ENCODE measurements around the gene DUSP7. TPM values are rescaled to one million over a fixed set of nuclear protein-coding genes. Genes with fewer than 3 reads are reported as not detected.

The DUSP7 gene
- total RNA-seq, 1 donor from 2014 or later, result 9.5 TPM

GRCh38 chr3:52072020-52072419 lies 15.6 kb upstream of the DUSP7 start:
- Mint-ChIP-seq H3K27ac (ENCODE audit: unreplicated experiment) (no peak overlapping the region), H3K4me1 (ENCODE audit: low read depth, unreplicated experiment) (no peaks in the 10 kb centered on the region), H3K9me3 (ENCODE audit: unreplicated experiment) (no peaks in the 10 kb centered on the region), H3K4me3 (ENCODE audit: unreplicated experiment) (no peak overlapping the region), H3K36me3 (ENCODE audit: unreplicated experiment) (no peaks in the 10 kb centered on the region), H3K27me3 (ENCODE audit: unreplicated experiment) (peaks cover 5% of the 10 kb centered on the region)
- DNase-seq, result no peak
- no peak for TF ChIP-seq CTCF (IDR thresholded peaks at IDR 0.05; ENCODE audit: partially characterized antibody, unreplicated experiment)

GRCh38 chr3:52070724-52071621 lies 14.6 kb upstream of the DUSP7 start:
- no peak for TF ChIP-seq CTCF (IDR thresholded peaks at IDR 0.05; ENCODE audit: partially characterized antibody, unreplicated experiment)
- H3K4me1 Mint-ChIP-seq (ENCODE audit: low read depth, unreplicated experiment), result no peaks in the 10 kb centered on the region
- peaks cover 5% of the 10 kb centered on the region for H3K27me3 Mint-ChIP-seq (ENCODE audit: unreplicated experiment)
- no peaks in the 10 kb centered on the region for H3K36me3 Mint-ChIP-seq (ENCODE audit: unreplicated experiment)
- H3K27ac Mint-ChIP-seq (ENCODE audit: unreplicated experiment), result no peak overlapping the region
- DNase-seq, result no peak
- no peak overlapping the region for H3K4me3 Mint-ChIP-seq (ENCODE audit: unreplicated experiment)
- H3K9me3 Mint-ChIP-seq (ENCODE audit: unreplicated experiment), result no peaks in the 10 kb centered on the region

GRCh38 chr3:52069855-52070254 lies 13.5 kb upstream of the DUSP7 start:
- H3K36me3 Mint-ChIP-seq (ENCODE audit: unreplicated experiment), result no peaks in the 10 kb centered on the region
- H3K9me3 Mint-ChIP-seq (ENCODE audit: unreplicated experiment), result no peaks in the 10 kb centered on the region
- H3K4me1 Mint-ChIP-seq (ENCODE audit: low read depth, unreplicated experiment), result no peaks in the 10 kb centered on the region
- no peak overlapping the region for H3K4me3 Mint-ChIP-seq (ENCODE audit: unreplicated experiment)
- no peak for TF ChIP-seq CTCF (IDR thresholded peaks at IDR 0.05; ENCODE audit: partially characterized antibody, unreplicated experiment)
- H3K27me3 Mint-ChIP-seq (ENCODE audit: unreplicated experiment), result peaks cover 7% of the 10 kb centered on the region
- no peak for DNase-seq
- H3K27ac Mint-ChIP-seq (ENCODE audit: unreplicated experiment), result no peak overlapping the region

- Mint-ChIP-seq H3K36me3 (ENCODE audit: unreplicated experiment) (no peaks in the 10 kb centered on the region), H3K27ac (ENCODE audit: unreplicated experiment) (no peak overlapping the region), H3K9me3 (ENCODE audit: unreplicated experiment) (no peaks in the 10 kb centered on the region), H3K4me1 (ENCODE audit: low read depth, unreplicated experiment) (no peaks in the 10 kb centered on the region), H3K4me3 (ENCODE audit: unreplicated experiment) (no peak overlapping the region), H3K27me3 (ENCODE audit: unreplicated experiment) (peaks cover 9% of the 10 kb centered on the region)
- TF ChIP-seq CTCF (IDR thresholded peaks at IDR 0.05; ENCODE audit: partially characterized antibody, unreplicated experiment), result no peak
- no peak for DNase-seq
Observed at GRCh38 chr3:52069135-52069534, 12.8 kb upstream of the DUSP7 start.

GRCh38 chr3:52068730-52069129 lies 12.4 kb upstream of the DUSP7 start:
- H3K27ac Mint-ChIP-seq (ENCODE audit: unreplicated experiment), result no peak overlapping the region
- DNase-seq, result no peak
- no peak overlapping the region for H3K4me3 Mint-ChIP-seq (ENCODE audit: unreplicated experiment)
- no peaks in the 10 kb centered on the region for H3K4me1 Mint-ChIP-seq (ENCODE audit: low read depth, unreplicated experiment)
- H3K27me3 Mint-ChIP-seq (ENCODE audit: unreplicated experiment), result peaks cover 9% of the 10 kb centered on the region
- H3K36me3 Mint-ChIP-seq (ENCODE audit: unreplicated experiment), result no peaks in the 10 kb centered on the region
- no peak for TF ChIP-seq CTCF (IDR thresholded peaks at IDR 0.05; ENCODE audit: partially characterized antibody, unreplicated experiment)
- no peaks in the 10 kb centered on the region for H3K9me3 Mint-ChIP-seq (ENCODE audit: unreplicated experiment)
